ENCODE results near the gene RHOA.

The RHOA gene

GRCh38 chr3:49417516-49418120 is 5.8 kb upstream of the RHOA start:
- Histone ChIP-seq H3K4me1 (ENCODE audit: control insufficient read depth, insufficient read depth, low read length) (peaks cover 4% of the 10 kb centered on the region; the same call in 1 of the 2 replicates), H3K9me3 (ENCODE audit: control insufficient read depth, insufficient read depth, low read depth, low read length) (no peaks in the 10 kb centered on the region), H3K27ac (ENCODE audit: extremely low read depth, low read depth, low read length) (no peak overlapping the region), H3K4me3 (ENCODE audit: low read depth, low read length) (no peak overlapping the region), H3K36me3 (ENCODE audit: control insufficient read depth in 2 of 2, insufficient read depth in 1 of 2, low read length in 2 of 2) (peaks cover 0 to 31% of the 10 kb centered on the region in 2 experiments; a peak in 1 of 3 replicates)
- POLR2A ChIA-PET = interaction anchor here (0.9 to 2.2 kb wide), 2 partner anchors 11 to 12 kb away, joined by 3 to 6 read pairs; partner anchors contain the start of gene NICN1
- TF ChIP-seq ZFP37 (tag by site-specific recombination; IDR thresholded peaks at IDR 0.05) (no peak), ZBTB7A (tag by site-specific recombination; IDR thresholded peaks at IDR 0.05; ENCODE audit: low read depth) (no peak), CTCF (tag by site-specific recombination; IDR thresholded peaks at IDR 0.05) (no peak), ZBTB26 (tag by site-specific recombination; optimal IDR thresholded peaks at IDR 0.05) (no peak), ZNF292 (tag by site-specific recombination; IDR thresholded peaks at IDR 0.05; ENCODE audit: borderline replicate concordance, low read depth) (no peak), AEBP2 (tag by site-specific recombination; IDR thresholded peaks at IDR 0.05; ENCODE audit: borderline replicate concordance) (no peak), ZNF121 (tag by site-specific recombination; IDR thresholded peaks at IDR 0.05) (no peak), ZNF214 (tag by site-specific recombination; IDR thresholded peaks at IDR 0.05; ENCODE audit: borderline replicate concordance) (no peak), ZNF280D (tag by site-specific recombination; IDR thresholded peaks at IDR 0.05) (no peak), ZSCAN4 (tag by site-specific recombination; IDR thresholded peaks at IDR 0.05) (no peak), ZNF513 (tag by site-specific recombination; IDR thresholded peaks at IDR 0.05) (no peak), ZBTB44 (tag by site-specific recombination; IDR thresholded peaks at IDR 0.05) (no peak), ZNF624 (tag by site-specific recombination; IDR thresholded peaks at IDR 0.05) (no peak)
- CTCF ChIA-PET = no interaction called here

Data from HEK293 (cell line).